HCT116 (cell line): ENCODE results near the gene SMIM3. TPM values are rescaled to one million over a fixed set of nuclear protein-coding genes. Genes with fewer than 3 reads are reported as not detected.

ENCODE experiments used
- ATAC-seq: fragments of 200-7000 bp; cut with Tn5 transposase; 2 replicates; pipeline ENCODE4 v1.9.1; 2020; ENCODE audit warnings: mild to moderate bottlenecking, moderate library complexity
- BruUV-seq: library from RNA; stranded (reverse); fragments of 400-500 nt; replicated peaks from 2 replicates; lab custom pipeline; 2021; lab: Mats Ljungman, UMichigan
- CTCF ChIA-PET: fragments of 300-600 bp; sonication (Branson Sonifier 250); formaldehyde crosslinking; loops from one replicate; lab custom pipeline; 2021; ENCODE audit warnings: antibody characterized with exemption; lab: Charles Lee
- POLR2A ChIA-PET: fragments of 300-600, 350-600 bp; sonication (Branson Sonifier 250); formaldehyde crosslinking; loops from one replicate; lab custom pipeline; 2021; ENCODE audit warnings: antibody characterized with exemption; lab: Charles Lee
- RAD21 ChIA-PET, 2 experiments: fragments of 300-600 bp; sonication (Branson Sonifier 250); formaldehyde crosslinking; loops; one replicate each; lab custom pipeline; 2023; ENCODE audit warnings: low total read pairs in 2 of 2; ENCODE audit not compliant: uncharacterized antibody in 2 of 2, unreplicated experiment in 2 of 2, low non-redundant PET in 1 of 2; lab: Charles Lee
- DNase-seq: peaks from one replicate; pipeline ENCODE4 v3.0.0-alpha.2; 2010; ENCODE audit warnings: low read depth, low spot score
- H2AFZ ChIP-seq: fragments of 200-600 bp; shearing (Covaris generic), sonication (generic); 2 replicates; pipeline ENCODE4 v1.6.1; 2017; ENCODE audit warnings: low read depth, mixed run types, mixed read lengths, antibody characterized with exemption, low read length; ENCODE audit not compliant: poor library complexity, severe bottlenecking
- H3K27ac ChIP-seq: 2 replicates; pipeline ENCODE4 v1.5.1; 2012; ENCODE audit warnings: low read depth, low read length
- H3K27me3 ChIP-seq: fragments of 200-600 bp; sonication (generic); 2 replicates; pipeline ENCODE4 v1.6.1; 2016; ENCODE audit warnings: mixed run types, low read length, mixed read lengths; ENCODE audit not compliant: insufficient read depth
- H3K36me3 ChIP-seq, 2 experiments: fragments of 200-500 bp in 1 of 2; fragments of 200-600 bp in 1 of 2; sonication (Bioruptor generic) in 1 of 2; sonication (generic) in 1 of 2; 2 replicates each; pipeline versions ENCODE4 v1.5.1 to v1.6.1; 2014 to 2016; ENCODE audit warnings: low read length in 2 of 2, inconsistent platforms in 1 of 2, mixed read lengths in 1 of 2, mixed run types in 1 of 2; ENCODE audit not compliant: insufficient read depth in 2 of 2, control insufficient read depth in 1 of 2
- H3K4me1 ChIP-seq, 2 experiments: fragments of 200-600 bp in 1 of 2; sonication (generic) in 1 of 2; 2 replicates each; pipeline versions ENCODE4 v1.5.1 to v1.6.1; 2012 to 2017; ENCODE audit warnings: low read length in 2 of 2, inconsistent platforms in 1 of 2, mild to moderate bottlenecking in 1 of 2, mixed read lengths in 1 of 2, mixed run types in 1 of 2, moderate library complexity in 1 of 2; ENCODE audit not compliant: insufficient read depth in 2 of 2, control insufficient read depth in 1 of 2
- H3K4me2 ChIP-seq: fragments of 200-600 bp; sonication (generic); 2 replicates; pipeline ENCODE4 v1.6.1; 2017; ENCODE audit warnings: mixed run types, low read length, mixed read lengths
- H3K4me3 ChIP-seq, 2 experiments: fragments of 200-600 bp in 1 of 2; sonication (generic) in 1 of 2; replicated peaks in 1 of 2; 2 replicates each; pipeline ENCODE4 v1.5.1; 2011 to 2016; ENCODE audit warnings: low read length in 2 of 2, control low read depth in 1 of 2, low read depth in 1 of 2, mild to moderate bottlenecking in 1 of 2, mixed read lengths in 1 of 2, mixed run types in 1 of 2
- H3K79me2 ChIP-seq: fragments of 200-600 bp; sonication (generic); 2 replicates; pipeline ENCODE4 v1.6.1; 2017; ENCODE audit warnings: mild to moderate bottlenecking, mixed run types, low read length, moderate library complexity, mixed read lengths; ENCODE audit not compliant: insufficient read depth
- H3K9ac ChIP-seq: fragments of 200-600 bp; sonication (generic); 2 replicates; pipeline ENCODE4 v1.6.1; 2016; ENCODE audit warnings: low read length, mixed read lengths
- H3K9me2 ChIP-seq: fragments of 200-600 bp; sonication (generic), shearing (Covaris generic); 2 replicates; pipeline ENCODE4 v1.6.1; 2017; ENCODE audit warnings: mixed run types, mild to moderate bottlenecking, moderate library complexity; ENCODE audit not compliant: insufficient read depth
- H3K9me3 ChIP-seq, 2 experiments: fragments of 200-500 bp in 1 of 2; fragments of 200-600 bp in 1 of 2; sonication (Bioruptor generic) in 1 of 2; sonication (generic) in 1 of 2; 2 replicates each; pipeline ENCODE4 v1.6.1; 2014 to 2017; ENCODE audit warnings: low read length in 2 of 2, mixed read lengths in 2 of 2, inconsistent platforms in 1 of 2, low read depth in 1 of 2, mild to moderate bottlenecking in 1 of 2, mixed run types in 1 of 2, moderate library complexity in 1 of 2; ENCODE audit not compliant: control insufficient read depth in 1 of 2, insufficient read depth in 1 of 2
- H4K20me1 ChIP-seq: fragments of 200-600 bp; sonication (generic), shearing (Covaris generic); 2 replicates; pipeline ENCODE4 v1.6.1; 2017; ENCODE audit warnings: mixed run types, mild to moderate bottlenecking, moderate library complexity; ENCODE audit not compliant: insufficient read depth
- CBX3 ChIP-seq: IDR thresholded peaks from 2 replicates; pipeline ENCODE4 v1.6.1; 2012; ENCODE audit warnings: low read depth
- CEBPB ChIP-seq: IDR thresholded peaks from 2 replicates; pipeline ENCODE4 v1.6.1; 2012; ENCODE audit warnings: low read depth
- EGR1 ChIP-seq: IDR thresholded peaks from 2 replicates; pipeline ENCODE4 v1.6.1; 2012; ENCODE audit warnings: low read depth
- ELF1 ChIP-seq: IDR thresholded peaks from 2 replicates; pipeline ENCODE4 v1.6.1; 2012; ENCODE audit warnings: low read depth, borderline replicate concordance
- EZH2 ChIP-seq: fragments of 200-600 bp; sonication (generic); IDR thresholded peaks from 2 replicates; pipeline ENCODE4 v1.6.1; 2017; ENCODE audit warnings: antibody characterized with exemption, mixed run types
- EZH2phosphoT487 ChIP-seq: fragments of 200-600 bp; IDR thresholded peaks from 2 replicates; pipeline ENCODE4 v1.6.1; 2018; ENCODE audit warnings: antibody characterized with exemption, borderline replicate concordance
- JUND ChIP-seq: IDR thresholded peaks from 2 replicates; pipeline ENCODE4 v1.6.1; 2012
- MAX ChIP-seq: IDR thresholded peaks from 2 replicates; pipeline ENCODE4 v1.6.1; 2012
- POLR2A ChIP-seq: IDR thresholded peaks from 2 replicates; pipeline ENCODE4 v1.7.0; 2011; ENCODE audit warnings: borderline replicate concordance; ENCODE audit not compliant: insufficient read depth, insufficient read length; ENCODE audit errors: extremely low read depth
- POLR2AphosphoS5 ChIP-seq: IDR thresholded peaks from 2 replicates; pipeline ENCODE4 v1.6.1; 2011; ENCODE audit warnings: mild to moderate bottlenecking, low read depth, low read length, moderate library complexity
- RAD21 ChIP-seq: IDR thresholded peaks from 2 replicates; pipeline ENCODE4 v1.6.1; 2012; ENCODE audit warnings: low read depth, mild to moderate bottlenecking
- REST ChIP-seq: IDR thresholded peaks from 2 replicates; pipeline ENCODE4 v1.6.1; 2012; ENCODE audit warnings: low read depth
- SIN3A ChIP-seq: IDR thresholded peaks from 2 replicates; pipeline ENCODE4 v1.6.1; 2012; ENCODE audit warnings: low read depth
- SRF ChIP-seq: IDR thresholded peaks from 2 replicates; pipeline ENCODE4 v1.6.1; 2012; ENCODE audit warnings: low read depth
- TCF7L2 ChIP-seq: IDR thresholded peaks from 2 replicates; pipeline ENCODE4 v1.7.0; 2011; ENCODE audit warnings: borderline replicate concordance, inconsistent platforms; ENCODE audit not compliant: insufficient read depth, insufficient read length; ENCODE audit errors: extremely low read depth
- ZBTB33 ChIP-seq: IDR thresholded peaks from 2 replicates; pipeline ENCODE4 v1.6.1; 2011; ENCODE audit warnings: mild to moderate bottlenecking, low read length, moderate library complexity; ENCODE audit not compliant: insufficient replicate concordance; ENCODE audit errors: extremely low read depth
- ZNF274 ChIP-seq: fragments of 200-500 bp; sonication (Bioruptor generic); IDR thresholded peaks from 2 replicates; pipeline ENCODE4 v1.6.1; 2014; ENCODE audit warnings: mild to moderate bottlenecking, low read depth, low read length, inconsistent platforms
- intact Hi-C: fragments of 100-400 bp; cut with micrococcal nuclease; formaldehyde crosslinking; loops from 2 replicates; pipeline ENCODE4 v1.10.0; 2022
- total RNA-seq: library from RNA; stranded (reverse); gene quantifications from one replicate; pipeline ENCODE4 v1.2.1, GENCODE V29; 2021; ENCODE audit not compliant: unreplicated experiment

SMIM3 gene
- total RNA-seq, 1 experiment from 2014 or later = 35.4 TPM

- ATAC-seq (no peak), DNase-seq (no peak)
- no peaks in the 10 kb centered on the region for H3K9me2 ChIP-seq
- H3K9me3 ChIP-seq = no peaks in the 10 kb centered on the region
- H3K27me3 ChIP-seq = no peaks in the 10 kb centered on the region
- H2AFZ ChIP-seq = no peak overlapping the region
- peaks cover 77% of the 10 kb centered on the region for H3K79me2 ChIP-seq
- POLR2A ChIA-PET = interaction anchor here (0.6 to 2.0 kb wide), 6 partner anchors 8 to 971 kb away, joined by 3 to 6 read pairs (median 3); partner anchors contain the start of genes DCTN4, RBM22 and SMIM3
- H3K36me3 ChIP-seq = no peaks in the 10 kb centered on the region
- no TSS peak for BruUV-seq
- TF ChIP-seq MAX (no peak), SRF (no peak), TCF7L2 (no peak), JUND (no peak), CEBPB (no peak), EGR1 (no peak), ELF1 (no peak), ZBTB33 (no peak), EZH2phosphoT487 (no peak), RAD21 (no peak), POLR2AphosphoS5 (no peak), REST (no peak), EZH2 (no peak), SIN3A (no peak), ZNF274 (no peak), POLR2A (no peak), CBX3 (no peak)
- H4K20me1 ChIP-seq = no peaks in the 10 kb centered on the region
- H3K4me3 ChIP-seq = peak overlapping the region in 1 of 2 experiments; percentile 45; a peak in 1 of 4 replicates
- peak overlapping the region; percentile 79 for H3K4me2 ChIP-seq
- H3K4me1 ChIP-seq = peaks cover 65 to 66% of the 10 kb centered on the region in 2 experiments
- no peak overlapping the region for H3K9ac ChIP-seq
- intact Hi-C loops = loop anchor here (10.0 kb wide), 1 partner anchor 335 kb away; no protein-coding TSS in a partner anchor
- RAD21 ChIA-PET = no interaction called here
- CTCF ChIA-PET = interaction anchor here (3.2 kb wide), 1 partner anchor 11 kb away, joined by 12 read pairs; no protein-coding TSS in a partner anchor
- H3K27ac ChIP-seq = peak overlapping the region; percentile 79
These were observed 10.9 kb downstream of the SMIM3 start for GRCh38 chr5:150789450-150789849.
